RWPE1 (cell line): ENCODE measurements around the gene TBC1D22A.

Source experiments
- CTCF ChIA-PET: fragments of 350-600 bp; sonication (Branson Sonifier 250); formaldehyde crosslinking; extraction: SDS; loops from one replicate; lab custom pipeline; 2021; lab: Yijun Ruan, JAX
- POLR2A ChIA-PET: fragments of 400-600 bp; formaldehyde crosslinking; extraction: SDS; loops from one replicate; lab custom pipeline; 2020; ENCODE audit warnings: antibody characterized with exemption; ENCODE audit not compliant: low non-redundant PET; lab: Yijun Ruan, JAX
- DNase-seq: peaks from one replicate; pipeline ENCODE4 v3.0.0; 2012; ENCODE audit warnings: low spot score
- H3K27ac ChIP-seq: fragments of 450-650 bp; 2 replicates; pipeline ENCODE4 v1.5.1; 2017
- CTCF ChIP-seq: fragments of 450-650 bp; conservative IDR thresholded peaks from 2 replicates; pipeline ENCODE4 v1.5.1; 2017; ENCODE audit warnings: low read depth, mild to moderate bottlenecking

The TBC1D22A gene

GRCh38 chr22:47098554-47098953 lies 336.1 kb downstream of the TBC1D22A start:
- ChIA-PET POLR2A (no interaction called here), CTCF (no interaction called here)
- TF ChIP-seq CTCF: no peak
- no peak for DNase-seq
- no peak overlapping the region for H3K27ac ChIP-seq

GRCh38 chr22:47100019-47100418 lies 337.6 kb downstream of the TBC1D22A start:
- TF ChIP-seq CTCF: no peak
- no peak overlapping the region; the same call in 1 of the 2 replicates for H3K27ac ChIP-seq
- POLR2A ChIA-PET: no interaction called here
- CTCF ChIA-PET: no interaction called here
- DNase-seq: no peak

GRCh38 chr22:47100646-47101200 lies 338.3 kb downstream of the TBC1D22A start:
- POLR2A ChIA-PET: no interaction called here
- no peak for TF ChIP-seq CTCF
- no peak overlapping the region for H3K27ac ChIP-seq
- no peak for DNase-seq
- CTCF ChIA-PET: no interaction called here

GRCh38 chr22:47101321-47101885 lies 339.0 kb downstream of the TBC1D22A start:
- no peak for DNase-seq
- no peak for TF ChIP-seq CTCF
- POLR2A ChIA-PET: no interaction called here
- CTCF ChIA-PET: no interaction called here
- H3K27ac ChIP-seq: no peak overlapping the region

- no peak overlapping the region for H3K27ac ChIP-seq
- no peak for DNase-seq
- ChIA-PET CTCF (no interaction called here), POLR2A (no interaction called here)
- TF ChIP-seq CTCF: no peak
Observed at GRCh38 chr22:47102081-47102480, 339.6 kb downstream of the TBC1D22A start.

- ChIA-PET CTCF (no interaction called here), POLR2A (no interaction called here)
- H3K27ac ChIP-seq: no peak overlapping the region
- no peak for DNase-seq
- TF ChIP-seq CTCF: no peak
Observed at GRCh38 chr22:47102648-47103047, 340.2 kb downstream of the TBC1D22A start.

- no peak overlapping the region for H3K27ac ChIP-seq
- no peak for DNase-seq
- POLR2A ChIA-PET: no interaction called here
- CTCF ChIA-PET: no interaction called here
- TF ChIP-seq CTCF: no peak
Observed at GRCh38 chr22:47105085-47105484, 342.6 kb downstream of the TBC1D22A start.
